ENCODE measurements around the gene FGGY.
"Not testable (repeated sequence)": the region's sequence is repeated elsewhere in the genome, so short reads cannot be mapped to it uniquely, and the experiment has no call there.

The FGGY gene

DNA sequence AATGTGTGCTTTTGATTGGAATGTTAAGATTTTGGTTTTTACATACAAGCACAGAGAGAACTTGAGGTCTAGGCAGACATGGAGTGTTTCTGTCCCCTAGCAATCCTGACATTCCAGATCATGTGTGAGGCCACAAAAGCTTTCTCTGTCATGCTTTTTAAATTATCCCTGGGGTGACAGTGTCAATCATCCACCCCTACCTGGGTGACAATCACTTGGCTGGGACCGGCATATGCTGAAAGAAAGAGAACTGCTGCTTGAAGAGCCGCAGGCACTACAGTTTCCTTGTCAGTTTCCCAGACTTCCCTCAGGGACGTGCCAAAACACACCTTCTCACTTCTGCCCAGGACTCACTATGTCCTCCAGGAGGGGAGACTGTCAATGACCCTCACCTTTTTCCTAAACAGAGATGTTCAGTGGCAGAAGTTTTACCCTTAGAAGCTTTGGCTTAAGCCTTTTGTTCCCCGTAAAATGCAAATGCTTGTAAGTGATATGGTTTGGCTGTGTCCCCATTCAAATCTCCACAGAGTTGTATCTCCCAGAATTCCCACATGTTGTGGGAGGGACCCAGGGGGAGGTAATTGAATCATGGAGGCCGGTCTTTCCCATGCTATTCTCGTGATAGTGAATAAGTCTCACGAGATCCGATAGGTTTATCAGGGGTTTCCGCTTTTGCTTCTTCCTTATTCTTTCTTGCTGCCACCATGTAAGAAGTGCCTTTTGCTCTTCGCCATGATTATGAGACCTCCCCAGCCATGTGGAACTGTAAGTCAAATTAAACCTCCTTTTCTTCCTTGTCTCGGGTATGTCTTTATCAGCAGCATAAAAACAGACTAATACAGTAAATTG, 217.4 kb downstream of the FGGY start:
- no peak for DNase-seq (ENCODE audit: low read depth)

GRCh38 chr1:59516881-59517280, 220.0 kb downstream of the FGGY start:
- DNase-seq (ENCODE audit: low read depth): no peak

GRCh38 chr1:59520194-59520593, 223.3 kb downstream of the FGGY start:
- no peak for DNase-seq (ENCODE audit: low read depth)

- no peak for DNase-seq (ENCODE audit: low read depth)
These were observed 224.0 kb downstream of the FGGY start for GRCh38 chr1:59520827-59521418.

DNA sequence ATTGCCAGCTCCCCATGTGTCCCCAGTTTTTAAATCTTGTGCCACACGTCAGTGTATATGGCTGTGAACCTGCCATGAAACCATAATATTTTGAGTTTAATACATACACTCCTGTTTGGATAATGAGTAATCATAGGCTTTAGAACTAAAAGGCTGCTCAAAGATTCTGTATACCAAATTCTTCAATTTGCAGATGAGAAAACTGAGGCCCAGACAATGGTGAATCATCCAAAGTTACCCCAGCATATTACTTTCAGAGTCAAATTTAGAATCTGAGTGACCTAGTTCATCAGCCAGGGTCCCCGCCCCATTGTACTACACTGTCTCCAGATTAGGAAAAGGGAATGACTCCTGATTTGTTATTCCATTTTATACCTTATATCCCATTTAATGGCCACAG, 224.6 kb downstream of the FGGY start:
- no peak for DNase-seq (ENCODE audit: low read depth)

DNA sequence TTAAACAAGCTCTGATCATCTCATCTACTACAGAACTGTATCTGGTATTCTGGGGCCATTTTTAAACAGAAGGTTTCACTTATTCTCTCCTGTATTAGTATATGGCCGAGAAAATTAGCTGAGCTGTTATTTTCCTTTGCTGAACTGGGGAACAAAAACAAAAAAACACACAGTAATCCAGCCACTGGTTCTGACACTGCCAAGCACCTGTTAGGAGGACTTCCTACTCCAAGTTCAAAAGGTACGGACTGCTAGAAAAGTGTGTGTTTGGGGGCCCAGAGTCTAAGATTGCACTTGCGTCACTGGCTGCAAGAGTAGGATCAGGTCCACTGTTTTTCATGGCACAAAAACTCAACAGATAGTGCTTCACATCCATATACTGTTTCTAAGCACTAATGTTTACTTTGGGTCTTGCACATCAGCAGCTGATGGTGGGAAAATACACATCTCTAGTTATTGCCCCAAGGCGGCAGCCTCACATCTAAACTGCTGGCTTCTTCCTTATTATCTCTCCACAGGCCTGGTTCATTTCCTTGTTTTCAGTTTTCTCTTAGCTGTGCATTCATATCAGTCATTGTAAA, 226.1 kb downstream of the FGGY start:
- DNase-seq (ENCODE audit: low read depth): no peak

DNA sequence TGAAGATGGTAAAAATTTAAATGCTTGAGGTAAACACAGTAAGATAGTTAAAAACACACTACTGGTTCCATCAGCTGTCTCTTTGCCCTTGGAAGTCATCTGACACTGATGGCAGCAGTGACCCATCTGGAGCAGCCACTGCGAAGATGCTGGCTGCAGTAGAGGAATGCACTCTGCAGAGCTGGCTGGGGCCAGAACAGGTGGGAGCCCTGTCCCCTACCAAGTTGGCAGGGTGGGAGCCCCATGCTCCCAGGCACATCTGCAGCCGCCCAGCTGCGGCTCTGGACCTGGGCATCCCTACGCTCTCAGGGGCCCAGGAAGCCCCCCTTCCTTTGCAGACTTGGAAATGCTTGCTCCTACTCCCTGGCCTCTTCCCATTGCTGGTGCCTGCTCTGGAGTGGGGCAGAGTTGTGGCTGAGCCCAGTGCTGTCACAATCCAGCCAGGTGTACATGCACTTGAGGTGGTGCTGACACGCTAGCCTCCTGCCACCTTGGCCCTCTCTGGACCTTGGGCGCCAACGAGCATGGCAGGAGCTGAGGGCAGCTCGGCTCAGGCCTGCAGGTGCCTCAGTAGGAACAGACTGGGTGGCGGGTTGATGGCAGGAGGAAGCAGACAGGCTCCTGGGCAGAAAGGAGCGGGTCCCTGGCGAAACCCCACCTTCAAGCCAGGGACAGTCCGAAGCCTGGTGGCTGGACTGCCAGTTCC, 227.0 kb downstream of the FGGY start:
- no peak for DNase-seq (ENCODE audit: low read depth)

DNA sequence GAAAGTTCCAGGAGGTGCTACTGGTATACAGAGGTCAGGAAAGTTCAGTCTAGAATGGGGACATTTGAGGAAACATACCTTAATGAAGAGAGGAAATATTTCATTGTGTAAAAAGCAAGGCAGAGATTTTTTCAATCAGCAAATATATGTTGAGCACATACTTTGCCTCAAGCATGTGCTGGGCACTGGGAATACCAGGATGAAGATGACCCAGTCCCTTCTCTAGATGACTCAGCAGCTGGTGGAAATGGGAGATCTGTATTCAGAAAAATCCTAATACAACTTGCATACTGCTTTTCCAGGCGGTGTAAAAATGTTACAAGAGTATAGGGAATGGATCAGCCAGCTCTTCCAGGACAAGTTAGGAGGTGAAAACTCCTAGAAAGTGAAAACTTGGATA, 229.3 kb downstream of the FGGY start:
- DNase-seq (ENCODE audit: low read depth): no peak

GRCh38 chr1:59528471-59528870, 231.6 kb downstream of the FGGY start:
- no peak for DNase-seq (ENCODE audit: low read depth)

GRCh38 chr1:59528900-59529299, 232.0 kb downstream of the FGGY start:
- DNase-seq (ENCODE audit: low read depth): no peak

- no peak for DNase-seq (ENCODE audit: low read depth)
These were observed 233.2 kb downstream of the FGGY start for GRCh38 chr1:59530119-59530518.

DNA sequence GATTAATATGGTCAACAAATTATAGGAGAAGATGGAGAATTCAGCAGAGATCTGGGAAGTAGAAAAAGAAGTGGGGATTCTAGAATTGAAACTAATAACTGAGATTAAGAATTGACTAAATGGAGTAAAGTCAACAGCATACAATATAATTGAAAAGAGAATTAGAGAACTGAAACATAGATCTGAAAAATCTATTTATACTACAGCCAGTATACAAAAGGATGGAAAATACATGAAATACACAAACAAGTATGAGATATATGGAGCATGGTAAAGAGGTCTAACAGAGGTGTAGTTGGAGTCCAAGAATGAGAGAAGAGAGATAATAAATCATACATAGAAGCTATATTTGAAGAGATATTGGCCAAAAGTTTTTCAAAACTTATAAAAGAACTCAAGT, 235.2 kb downstream of the FGGY start:
- DNase-seq (ENCODE audit: low read depth): no peak

- not testable (repeated sequence) for DNase-seq (ENCODE audit: low read depth)
These were observed 241.6 kb downstream of the FGGY start for GRCh38 chr1:59538476-59538875.

GRCh38 chr1:59539961-59540681, 243.2 kb downstream of the FGGY start:
- DNase-seq (ENCODE audit: low read depth): no peak

DNA sequence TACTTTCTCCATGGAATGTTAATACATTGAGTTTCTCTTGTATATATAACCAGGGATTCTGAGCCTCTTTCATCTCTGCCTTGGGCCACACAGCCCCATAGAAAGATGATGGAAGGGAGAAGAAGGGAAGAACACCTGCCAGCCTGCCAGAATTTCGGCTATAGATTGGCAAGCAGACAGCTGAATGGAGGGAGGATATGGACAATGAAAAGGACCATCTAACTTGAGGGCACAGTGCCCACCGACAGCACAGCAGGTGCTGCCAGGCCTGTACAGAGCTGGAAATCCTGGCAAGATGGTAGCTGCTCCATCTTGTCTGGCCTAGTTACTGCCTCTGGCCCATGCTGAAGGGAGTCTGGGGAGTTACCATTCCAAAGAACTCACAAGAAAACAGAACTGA, 244.3 kb downstream of the FGGY start:
- no peak for DNase-seq (ENCODE audit: low read depth)

DNA sequence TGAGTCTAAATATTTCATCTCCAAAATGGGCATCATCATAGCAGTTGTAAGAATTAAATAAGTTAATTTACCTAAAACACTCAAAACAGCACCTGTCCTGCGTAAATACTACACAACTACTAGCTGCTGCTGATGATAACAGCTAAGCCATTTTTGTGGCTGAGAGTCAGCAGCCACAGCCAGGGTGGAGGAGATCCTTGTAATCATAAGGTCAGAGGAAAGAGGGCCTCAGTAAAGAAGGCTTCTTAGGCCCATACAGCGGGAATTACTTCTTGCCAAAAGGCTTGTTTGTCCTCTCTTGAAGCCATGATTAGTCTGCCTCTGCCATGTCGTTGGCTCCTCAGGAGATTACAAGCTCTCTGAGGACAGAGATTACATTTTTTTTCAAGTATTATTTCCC, 245.0 kb downstream of the FGGY start:
- no peak for DNase-seq (ENCODE audit: low read depth)

DNA sequence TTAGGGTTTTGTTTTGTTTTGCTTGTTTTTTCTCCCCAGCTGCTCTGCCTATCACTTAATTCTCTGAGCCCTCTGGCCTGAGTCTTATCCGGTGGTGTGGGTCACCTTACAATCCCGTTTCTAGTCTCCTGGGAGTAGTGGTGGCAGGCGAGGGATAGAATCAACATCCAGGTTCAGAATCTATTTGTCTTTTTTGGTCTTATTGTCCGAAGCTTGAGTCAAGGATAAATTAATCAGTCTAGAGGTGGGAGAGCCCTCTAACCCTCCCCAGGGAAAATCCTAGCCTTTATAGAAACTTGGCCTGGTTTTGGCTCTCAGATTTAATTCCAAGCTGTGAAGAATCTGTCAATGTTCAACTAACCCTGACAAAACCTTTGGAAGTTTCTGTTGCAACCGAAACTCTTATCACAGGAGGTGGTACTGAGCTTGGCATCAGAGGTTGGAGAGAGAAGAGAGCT, 246.3 kb downstream of the FGGY start:
- DNase-seq (ENCODE audit: low read depth): no peak

DNA sequence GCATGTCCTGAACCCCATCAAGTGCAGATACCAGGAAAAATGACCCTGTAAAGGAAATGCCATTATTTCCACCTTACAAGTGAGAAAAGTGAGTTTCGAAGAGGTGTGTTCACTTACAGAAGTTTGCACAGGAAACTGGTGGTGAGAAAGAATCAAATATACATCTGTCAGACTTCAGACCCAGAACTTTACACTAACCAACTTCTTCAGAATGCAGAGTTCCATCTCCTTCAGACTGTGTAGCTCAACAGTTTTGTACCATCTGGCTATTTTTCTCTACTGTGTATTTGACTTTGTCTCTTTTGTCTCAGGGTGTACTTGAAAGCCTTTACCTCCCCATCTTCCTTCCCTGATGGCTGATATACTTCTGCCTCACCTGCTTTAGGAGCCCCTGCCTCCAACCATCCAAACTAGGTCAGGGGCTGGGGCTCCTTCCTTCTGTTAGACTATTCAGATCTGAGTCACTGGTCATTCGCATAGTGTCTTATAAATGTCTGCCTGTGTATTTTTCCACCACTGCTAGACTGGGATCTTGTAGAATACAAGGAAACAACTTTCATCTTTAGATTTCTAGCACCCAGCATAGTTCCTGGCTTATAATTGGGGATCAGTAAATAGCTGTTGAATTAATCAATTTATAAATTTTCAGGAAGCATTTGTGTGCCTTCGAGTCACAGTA, 247.9 kb downstream of the FGGY start:
- DNase-seq (ENCODE audit: low read depth): no peak

- no peak for DNase-seq (ENCODE audit: low read depth)
These were observed 248.9 kb downstream of the FGGY start for GRCh38 chr1:59545830-59546229.

DNA sequence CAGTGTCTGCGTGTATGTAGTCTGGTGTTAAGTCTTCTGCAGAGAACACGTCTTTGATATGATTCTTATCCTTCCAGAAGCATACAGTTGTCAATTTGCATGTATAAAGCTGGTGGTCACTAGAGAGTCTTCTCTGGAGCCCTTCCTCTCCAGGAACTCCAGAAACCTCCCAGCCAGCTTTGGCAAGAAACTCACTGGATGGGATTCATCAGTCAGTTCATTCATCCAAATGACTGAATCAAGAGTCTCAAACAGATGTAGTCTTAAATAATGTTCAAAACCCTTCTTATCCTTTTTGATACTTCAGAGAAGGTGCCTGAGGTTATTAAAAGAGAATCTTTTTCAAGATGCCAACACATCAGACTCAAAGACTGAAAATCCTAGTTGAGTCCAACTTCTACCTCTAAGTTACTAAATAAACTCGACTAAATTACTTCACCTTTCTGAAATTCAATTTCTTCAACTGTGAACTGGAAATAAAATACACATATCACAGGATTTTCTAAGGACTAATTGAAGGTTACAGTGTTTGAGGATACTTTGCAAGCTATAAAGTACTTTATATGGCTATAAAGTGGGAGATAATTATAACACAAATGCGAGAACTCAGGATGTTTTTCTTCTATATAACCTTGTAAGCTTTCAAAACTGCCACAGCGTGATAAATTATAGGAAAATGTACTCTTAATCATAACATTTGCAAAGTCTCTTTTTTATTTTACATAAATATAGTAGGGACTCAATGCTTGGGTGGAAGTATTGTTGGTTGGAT, 252.4 kb downstream of the FGGY start:
- DNase-seq (ENCODE audit: low read depth): no peak

GRCh38 chr1:59549903-59550302, 253.0 kb downstream of the FGGY start:
- DNase-seq (ENCODE audit: low read depth): no peak
